Lung (tissue), 12 donors: ENCODE measurements around the gene FLNB. TPM values are rescaled to one million over a fixed set of nuclear protein-coding genes. Genes with fewer than 3 reads are reported as not detected.
A peak's percentile ranks its signal among the peaks of the same experiment; 100 is the strongest.
"Not testable (repeated sequence)": the region's sequence is repeated elsewhere in the genome, so short reads cannot be mapped to it uniquely, and the experiment has no call there.

ENCODE experiments used
- ATAC-seq: fragments of 200-7000 bp; cut with Tn5 transposase; one replicate; pipeline ENCODE4 v1.9.1; 2020; ENCODE audit warnings: moderate number of reproducible peaks; ENCODE audit not compliant: insufficient read depth, low FRiP score
- DNase-seq, 3 donors: peaks; one replicate each; pipeline ENCODE4 v3.0.0-alpha.2; 2013 to 2017
- H3K27ac ChIP-seq, 2 donors: one replicate each; pipeline ENCODE4 v1.5.1; 2013; ENCODE audit warnings: mild to moderate bottlenecking in 2 of 2, moderate library complexity in 2 of 2, control low read depth in 1 of 2, inconsistent platforms in 1 of 2, low read depth in 1 of 2, low read length in 1 of 2
- H3K27me3 ChIP-seq, 3 donors: one replicate each; pipeline ENCODE4 v1.5.1; 2013; ENCODE audit warnings: low read length in 2 of 3; ENCODE audit not compliant: control insufficient read depth in 3 of 3, insufficient read depth in 3 of 3
- H3K36me3 ChIP-seq, 4 donors: one replicate each; pipeline ENCODE4 v1.5.1; 2013; ENCODE audit warnings: low read length in 4 of 4, mild to moderate bottlenecking in 1 of 4, moderate library complexity in 1 of 4; ENCODE audit not compliant: control insufficient read depth in 4 of 4, insufficient read depth in 4 of 4
- H3K4me1 ChIP-seq, 5 donors: one replicate each; pipeline ENCODE4 v1.5.1; 2013; ENCODE audit warnings: low read length in 5 of 5, mild to moderate bottlenecking in 2 of 5, moderate library complexity in 1 of 5; ENCODE audit not compliant: control insufficient read depth in 5 of 5, insufficient read depth in 5 of 5
- H3K4me3 ChIP-seq: one replicate; pipeline ENCODE4 v1.5.1; 2013; ENCODE audit warnings: mild to moderate bottlenecking, control low read depth, moderate library complexity
- H3K9ac ChIP-seq, 2 donors: one replicate each; pipeline ENCODE4 v1.5.1; 2013; ENCODE audit warnings: low read length in 2 of 2, control low read depth in 1 of 2; ENCODE audit not compliant: insufficient read depth in 1 of 2
- H3K9me3 ChIP-seq, 4 donors: one replicate each; pipeline ENCODE4 v1.5.1; 2013; ENCODE audit warnings: low read length in 3 of 4, mild to moderate bottlenecking in 1 of 4, moderate library complexity in 1 of 4; ENCODE audit not compliant: control insufficient read depth in 4 of 4, insufficient read depth in 3 of 4
- CTCF ChIP-seq: IDR thresholded peaks from 2 replicates; pipeline ENCODE4 v1.5.1; 2012; ENCODE audit warnings: mild to moderate bottlenecking; ENCODE audit errors: control extremely low read depth, extremely low read depth
- WGBS, 2 donors: extraction: QIAGEN DNeasy Blood & Tissue Kit; methylation state at CpG; one replicate each; pipeline ENCODE4 v1.1.7; 2013; 5-methylcytosine and 5-hydroxymethylcytosine counted together
- polyA plus RNA-seq, 2 donors: library from polyadenylated mRNA; stranded (reverse); fragments of 200-250 nt; gene quantifications; one replicate each; pipeline ENCODE4 v1.2.1, GENCODE V29; 2013
- total RNA-seq, 2 donors: library from RNA; depleted of rRNA in 1 of 2; stranded (reverse); fragments of >200 nt in 1 of 2; gene quantifications; one replicate each; pipeline ENCODE4 v1.2.1, GENCODE V29; 2014 to 2021
- donor health status: control.
- donor health status: control.
- donor health status: Bipolar disorder and iron deficiency.
- donor health status: healthy.
- donor health status: DM: yes; HTN: yes; CAD: no.

The FLNB gene
- total and polyA plus RNA-seq, 4 donors: 32.4 to 122 (median 93.7) TPM

DNA sequence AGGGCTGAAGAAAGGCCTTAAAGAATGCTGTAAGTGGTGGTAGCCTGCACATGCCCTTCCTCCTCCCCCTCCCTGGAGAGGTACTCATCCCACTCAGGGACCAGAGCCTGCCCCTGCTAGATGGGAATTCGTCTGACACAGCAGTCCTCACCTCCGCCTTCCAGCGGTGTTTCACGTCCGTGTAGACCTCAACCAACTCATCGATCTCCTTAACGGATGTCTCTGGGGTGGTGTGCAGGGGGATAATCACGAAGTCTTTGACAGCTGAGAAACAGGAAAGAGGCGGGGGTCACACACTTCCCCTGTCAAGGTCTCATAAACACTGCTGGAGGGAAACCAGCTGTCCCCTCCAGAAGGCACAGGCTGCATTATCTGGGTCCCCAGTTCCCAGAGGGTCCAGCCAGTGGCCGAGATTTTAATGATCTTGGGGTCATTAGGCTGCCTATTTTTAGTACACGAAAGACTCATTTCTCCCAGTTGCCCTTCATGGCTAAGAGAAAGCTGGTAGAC is 192.7 kb downstream of the FLNB start:
- no peaks in the 10 kb centered on the region for H3K36me3 ChIP-seq
- no peak overlapping the region for H3K9ac ChIP-seq
- H3K9me3 ChIP-seq: no peaks in the 10 kb centered on the region
- 24 to 31% methylated on average over 11 of the region's 11 CpGs for WGBS, 2 donors
- DNase-seq: peak; percentile 32 to 69 (median 65)
- no peaks in the 10 kb centered on the region for H3K27me3 ChIP-seq
- ATAC-seq: no peak
- TF ChIP-seq CTCF: no peak
- H3K27ac ChIP-seq: peak overlapping the region in 1 of 2 donors; percentile 9
- H3K4me1 ChIP-seq: peaks cover 0 to 4% (median 3%) of the 10 kb centered on the region in 5 donors
- no peak overlapping the region for H3K4me3 ChIP-seq

- H3K4me3 ChIP-seq, H3K27me3 ChIP-seq, H3K9me3 ChIP-seq, H3K9ac ChIP-seq, H3K4me1 ChIP-seq, ATAC-seq, DNase-seq, H3K36me3 ChIP-seq, H3K27ac ChIP-seq: not testable (repeated sequence)
- 50 to 52% methylated on average over 3 of the region's 3 CpGs for WGBS, 2 donors
Observed at GRCh38 chr3:58201451-58201850, 193.2 kb downstream of the FLNB start.

GRCh38 chr3:58202917-58203360 is 194.7 kb downstream of the FLNB start:
- DNase-seq (no peak), ATAC-seq (no peak)

GRCh38 chr3:58203541-58203940 is 195.3 kb downstream of the FLNB start:
- WGBS, 2 donors: 95 to 98% methylated on average over 4 of the region's 4 CpGs
- no peak overlapping the region for H3K9ac ChIP-seq
- no peak overlapping the region for H3K4me3 ChIP-seq
- DNase-seq (no peak), ATAC-seq (no peak)
- no peak for TF ChIP-seq CTCF
- H3K4me1 ChIP-seq: peaks cover 0 to 4% (median 0%) of the 10 kb centered on the region in 5 donors
- no peaks in the 10 kb centered on the region for H3K9me3 ChIP-seq
- no peaks in the 10 kb centered on the region for H3K36me3 ChIP-seq
- H3K27ac ChIP-seq: no peak overlapping the region
- no peaks in the 10 kb centered on the region for H3K27me3 ChIP-seq

More at GRCh38 chr3:58202917-58203360, 194.7 kb downstream of the FLNB start:
- peaks cover 0 to 4% (median 0%) of the 10 kb centered on the region in 5 donors for H3K4me1 ChIP-seq
- H3K36me3 ChIP-seq: no peaks in the 10 kb centered on the region
- no peaks in the 10 kb centered on the region for H3K27me3 ChIP-seq
- H3K9me3 ChIP-seq: no peaks in the 10 kb centered on the region
- 77 to 82% methylated on average over 9 of the region's 9 CpGs for WGBS, 2 donors
- H3K9ac ChIP-seq: no peak overlapping the region
- H3K4me3 ChIP-seq: no peak overlapping the region
- H3K27ac ChIP-seq: no peak overlapping the region
- no peak for TF ChIP-seq CTCF
